Stomach (tissue), 4 donors: ENCODE data around the gene MAPK9.

Experiments
- CTCF ChIP-seq, 7 experiments: fragments of 450-650 bp in 4 of 7; fragments of 200-600 bp in 3 of 7; sonication (generic) in 3 of 7; IDR thresholded peaks; one replicate each; pipeline ENCODE4 v1.5.1; 2016 to 2019; ENCODE audit warnings: antibody characterized with exemption in 7 of 7, control low read depth in 2 of 7, mild to moderate bottlenecking in 1 of 7
- EP300 ChIP-seq: sonication (generic); formaldehyde crosslinking; IDR thresholded peaks from one replicate; pipeline ENCODE4 v1.6.1; 2017; ENCODE audit warnings: antibody characterized with exemption
- POLR2A ChIP-seq, 4 donors: fragments of 450-650 bp; IDR thresholded peaks; one replicate each; pipeline ENCODE4 v1.6.1; 2016; ENCODE audit warnings: antibody characterized with exemption in 4 of 4, control low read depth in 2 of 4, mild to moderate bottlenecking in 1 of 4, moderate library complexity in 1 of 4
- POLR2AphosphoS5 ChIP-seq, 3 donors: sonication (generic); formaldehyde crosslinking; IDR thresholded peaks; one replicate each; pipeline ENCODE4 v1.6.1; 2016; ENCODE audit warnings: antibody characterized with exemption in 3 of 3

DNA sequence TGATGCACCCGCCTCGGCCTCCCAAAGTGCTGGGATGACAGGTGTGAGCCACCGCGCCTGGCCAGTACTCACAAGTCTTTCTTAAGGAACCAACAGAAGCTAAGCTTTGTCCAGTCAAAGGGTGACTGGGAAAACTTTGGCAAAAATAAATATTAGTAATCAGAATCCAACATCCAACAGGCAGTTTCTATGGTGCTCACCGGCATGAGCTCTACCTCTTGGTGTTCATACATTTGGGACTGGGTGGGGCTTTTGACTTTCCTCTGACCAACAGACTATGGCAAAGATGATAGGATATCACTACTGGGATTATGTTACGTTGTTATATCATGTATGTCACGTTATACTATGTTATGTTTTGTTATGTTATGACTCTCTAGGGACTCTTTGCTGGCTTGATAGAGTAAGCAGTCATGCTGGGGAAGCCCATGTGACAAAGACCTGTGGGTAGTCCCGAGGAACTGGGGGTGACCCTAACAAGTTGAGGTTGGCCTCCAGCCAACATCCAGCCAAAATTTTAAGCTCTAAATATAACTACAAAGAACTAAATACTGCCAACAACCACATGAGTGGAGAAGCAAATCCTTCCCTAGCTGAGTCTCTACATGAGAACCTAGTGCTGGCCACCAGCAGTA, 88.8 kb downstream of the MAPK9 start:
- no peak for TF ChIP-seq CTCF (IDR thresholded peaks at IDR 0.05)
- TF ChIP-seq POLR2A (IDR thresholded peaks at IDR 0.05), result no peak
- no peak for TF ChIP-seq EP300
- TF ChIP-seq POLR2AphosphoS5 (IDR thresholded peaks at IDR 0.05), result no peak
